Mucosa of rectum (tissue), 2 donors: ENCODE data around the gene GPR3.

Experiments used
- H3K27ac ChIP-seq, 2 donors: one replicate each; pipeline ENCODE4 v1.7.0; 2013; ENCODE audit warnings: inconsistent platforms in 2 of 2, low read depth in 2 of 2, low read length in 2 of 2
- H3K27me3 ChIP-seq, 2 donors: one replicate each; pipeline ENCODE4 v1.7.0; 2013; ENCODE audit warnings: low read length in 2 of 2; ENCODE audit not compliant: control insufficient read depth in 2 of 2, insufficient read depth in 2 of 2
- H3K36me3 ChIP-seq, 2 donors: one replicate each; pipeline ENCODE4 v1.7.0; 2013; ENCODE audit warnings: low read length in 2 of 2; ENCODE audit not compliant: control insufficient read depth in 2 of 2, insufficient read depth in 2 of 2
- H3K4me1 ChIP-seq, 2 donors: one replicate each; pipeline ENCODE4 v1.7.0; 2013; ENCODE audit warnings: low read length in 2 of 2, mild to moderate bottlenecking in 1 of 2; ENCODE audit not compliant: control insufficient read depth in 2 of 2, insufficient read depth in 2 of 2
- H3K4me3 ChIP-seq, 2 donors: one replicate each; pipeline ENCODE4 v1.7.0; 2013; ENCODE audit warnings: low read length in 2 of 2
- H3K9ac ChIP-seq, 2 donors: one replicate each; pipeline ENCODE4 v1.7.0; 2013; ENCODE audit warnings: low read length in 2 of 2, low read depth in 1 of 2, mild to moderate bottlenecking in 1 of 2
- H3K9me3 ChIP-seq, 2 donors: one replicate each; pipeline ENCODE4 v1.7.0; 2013; ENCODE audit warnings: low read length in 2 of 2; ENCODE audit not compliant: control insufficient read depth in 2 of 2
- donor health status: healthy.
- donor health status: Normal muscosa, but diverticular disease.

Gene GPR3

GRCh38 chr1:27410709-27411108, 18.3 kb downstream of the GPR3 start:
- H3K36me3 ChIP-seq = peaks cover 80 to 86% of the 10 kb centered on the region in 2 donors
- no peak overlapping the region for H3K27ac ChIP-seq
- H3K9ac ChIP-seq = no peak overlapping the region
- no peak overlapping the region for H3K4me3 ChIP-seq
- H3K4me1 ChIP-seq = peaks cover 2% of the 10 kb centered on the region in 2 donors
- no peaks in the 10 kb centered on the region for H3K9me3 ChIP-seq
- H3K27me3 ChIP-seq = no peaks in the 10 kb centered on the region

GRCh38 chr1:27412502-27412901, 20.1 kb downstream of the GPR3 start:
- no peaks in the 10 kb centered on the region for H3K27me3 ChIP-seq
- no peaks in the 10 kb centered on the region for H3K9me3 ChIP-seq
- H3K9ac ChIP-seq = no peak overlapping the region
- H3K4me1 ChIP-seq = peaks cover 0 to 2% of the 10 kb centered on the region in 2 donors
- H3K27ac ChIP-seq = no peak overlapping the region
- H3K36me3 ChIP-seq = peaks cover 89 to 90% of the 10 kb centered on the region in 2 donors
- no peak overlapping the region for H3K4me3 ChIP-seq

GRCh38 chr1:27413004-27413403, 20.6 kb downstream of the GPR3 start:
- Histone ChIP-seq H3K27ac (no peak overlapping the region), H3K9me3 (no peaks in the 10 kb centered on the region), H3K27me3 (no peaks in the 10 kb centered on the region), H3K4me3 (no peak overlapping the region), H3K4me1 (peaks cover 0 to 3% of the 10 kb centered on the region in 2 donors), H3K36me3 (peaks cover 89% of the 10 kb centered on the region in 2 donors), H3K9ac (no peak overlapping the region)

- Histone ChIP-seq H3K36me3 (peaks cover 87 to 89% of the 10 kb centered on the region in 2 donors), H3K27ac (no peak overlapping the region), H3K9ac (no peak overlapping the region), H3K27me3 (no peaks in the 10 kb centered on the region), H3K4me1 (peaks cover 0 to 3% of the 10 kb centered on the region in 2 donors), H3K9me3 (no peaks in the 10 kb centered on the region), H3K4me3 (no peak overlapping the region)
Measured at GRCh38 chr1:27414091-27414490, 21.7 kb downstream of the GPR3 start.

GRCh38 chr1:27416387-27417111, 24.1 kb downstream of the GPR3 start:
- Histone ChIP-seq H3K9ac (no peak overlapping the region), H3K27me3 (no peaks in the 10 kb centered on the region), H3K4me1 (peaks cover 0 to 3% of the 10 kb centered on the region in 2 donors)

GRCh38 chr1:27417713-27418112, 25.3 kb downstream of the GPR3 start:
- no peak overlapping the region for H3K4me3 ChIP-seq
- H3K36me3 ChIP-seq = peaks cover 60% of the 10 kb centered on the region in 2 donors
- H3K27me3 ChIP-seq = no peaks in the 10 kb centered on the region
- H3K9ac ChIP-seq = no peak overlapping the region
- peaks cover 0 to 3% of the 10 kb centered on the region in 2 donors for H3K4me1 ChIP-seq
- peak overlapping the region; percentile 67 to 72 for H3K27ac ChIP-seq
- H3K9me3 ChIP-seq = no peaks in the 10 kb centered on the region

More at GRCh38 chr1:27416387-27417111, 24.1 kb downstream of the GPR3 start:
- Histone ChIP-seq H3K27ac (no peak overlapping the region), H3K9me3 (no peaks in the 10 kb centered on the region), H3K36me3 (peaks cover 70% of the 10 kb centered on the region in 2 donors), H3K4me3 (no peak overlapping the region)

GRCh38 chr1:27418326-27419185, 26.1 kb downstream of the GPR3 start:
- Histone ChIP-seq H3K9ac (no peak overlapping the region), H3K27ac (peak overlapping the region; percentile 67 to 72), H3K9me3 (no peaks in the 10 kb centered on the region), H3K4me1 (peaks cover 0 to 3% of the 10 kb centered on the region in 2 donors), H3K36me3 (peaks cover 51 to 52% of the 10 kb centered on the region in 2 donors), H3K27me3 (no peaks in the 10 kb centered on the region), H3K4me3 (no peak overlapping the region)

GRCh38 chr1:27423709-27424108, 31.3 kb downstream of the GPR3 start:
- Histone ChIP-seq H3K4me1 (peaks cover 0 to 5% of the 10 kb centered on the region in 2 donors), H3K27ac (no peak overlapping the region), H3K36me3 (peaks cover 29 to 35% of the 10 kb centered on the region in 2 donors)

GRCh38 chr1:27427329-27427728, 34.9 kb downstream of the GPR3 start:
- no peaks in the 10 kb centered on the region for H3K9me3 ChIP-seq
- H3K9ac ChIP-seq = peak overlapping the region in 1 of 2 donors; percentile 34
- peak overlapping the region; percentile 9 to 19 for H3K27ac ChIP-seq
- no peak overlapping the region for H3K4me3 ChIP-seq
- peaks cover 10 to 13% of the 10 kb centered on the region in 2 donors for H3K4me1 ChIP-seq
- peaks cover 29 to 34% of the 10 kb centered on the region in 2 donors for H3K36me3 ChIP-seq
- no peaks in the 10 kb centered on the region for H3K27me3 ChIP-seq

More at GRCh38 chr1:27423709-27424108, 31.3 kb downstream of the GPR3 start:
- Histone ChIP-seq H3K4me3 (no peak overlapping the region), H3K9me3 (no peaks in the 10 kb centered on the region), H3K9ac (no peak overlapping the region), H3K27me3 (no peaks in the 10 kb centered on the region)

GRCh38 chr1:27427816-27428315, 35.4 kb downstream of the GPR3 start:
- no peaks in the 10 kb centered on the region for H3K9me3 ChIP-seq
- H3K27ac ChIP-seq = peak overlapping the region; percentile 23 to 57
- H3K4me1 ChIP-seq = peaks cover 10 to 13% of the 10 kb centered on the region in 2 donors
- H3K36me3 ChIP-seq = peaks cover 29 to 34% of the 10 kb centered on the region in 2 donors
- no peak overlapping the region for H3K4me3 ChIP-seq
- no peaks in the 10 kb centered on the region for H3K27me3 ChIP-seq
- H3K9ac ChIP-seq = peak overlapping the region in 1 of 2 donors; percentile 5
